M059J (cell line): Measurements from ENCODE around the gene FBXO48. TPM values are rescaled to one million over a fixed set of nuclear protein-coding genes. Genes with fewer than 3 reads are reported as not detected.
A peak's percentile ranks its signal among the peaks of the same experiment; 100 is the strongest.
"Not testable (repeated sequence)": the region's sequence is repeated elsewhere in the genome, so short reads cannot be mapped to it uniquely, and the experiment has no call there.

ENCODE experiments used
- DNase-seq: peaks from one replicate; pipeline ENCODE4 v3.0.0-alpha.2; 2012; ENCODE audit warnings: low read depth
- total RNA-seq: library from RNA; depleted of rRNA; stranded (reverse); fragments of >200 nt; shearing (Covaris generic); gene quantifications from 2 replicates; pipeline ENCODE4 v1.2.3, GENCODE V29; 2014

The FBXO48 gene
- total RNA-seq, 1 experiment from 2014 or later = 1.5 TPM

GRCh38 chr2:68472796-68473414, 5.8 kb upstream of the FBXO48 start:
- DNase-seq = no peak

GRCh38 chr2:68471385-68471784, 4.3 kb upstream of the FBXO48 start:
- DNase-seq = no peak

GRCh38 chr2:68469935-68470334, 2.8 kb upstream of the FBXO48 start:
- DNase-seq = peak; percentile 63

GRCh38 chr2:68468801-68469200, 1.7 kb upstream of the FBXO48 start:
- DNase-seq = no peak

- no peak for DNase-seq
These were observed 367 bp downstream of the FBXO48 start for GRCh38 chr2:68466778-68467076.

GRCh38 chr2:68466361-68466777, 725 bp downstream of the FBXO48 start:
- peak; percentile 81 for DNase-seq

GRCh38 chr2:68465081-68465916, 1.8 kb downstream of the FBXO48 start:
- DNase-seq = peak; percentile 58

GRCh38 chr2:68464651-68465050, 2.4 kb downstream of the FBXO48 start:
- no peak for DNase-seq

GRCh38 chr2:68463287-68463877, 3.7 kb downstream of the FBXO48 start:
- peak; percentile 67 for DNase-seq

- no peak for DNase-seq
These were observed 8.1 kb downstream of the FBXO48 start for GRCh38 chr2:68458981-68459380.

GRCh38 chr2:68456198-68456597, 10.9 kb downstream of the FBXO48 start:
- DNase-seq = no peak

- no peak for DNase-seq
These were observed 12.4 kb downstream of the FBXO48 start for GRCh38 chr2:68454719-68455118.

- DNase-seq = no peak
These were observed 13.2 kb downstream of the FBXO48 start for GRCh38 chr2:68453761-68454360.

GRCh38 chr2:68452158-68452900, 14.8 kb downstream of the FBXO48 start:
- DNase-seq = no peak

- DNase-seq = no peak
These were observed 18.1 kb downstream of the FBXO48 start for GRCh38 chr2:68448671-68449653.

- no peak for DNase-seq
These were observed 20.0 kb downstream of the FBXO48 start for GRCh38 chr2:68447118-68447517.

- not testable (repeated sequence) for DNase-seq
These were observed 20.7 kb downstream of the FBXO48 start for GRCh38 chr2:68446425-68446824.

- DNase-seq = no peak
These were observed 25.1 kb downstream of the FBXO48 start for GRCh38 chr2:68441994-68442322.

- peak; percentile 81 for DNase-seq
These were observed 25.7 kb downstream of the FBXO48 start for GRCh38 chr2:68441179-68441993.
